HG03103 (cell line): ENCODE data around the gene EGFR.
A peak's percentile ranks its signal among the peaks of the same experiment; 100 is the strongest.

Source experiments
- ATAC-seq: cut with Tn5 transposase; IDR thresholded peaks from one replicate; pipeline ENCODE4 v1.9.1; 2021; ENCODE audit warnings: low read depth; ENCODE audit not compliant: unreplicated experiment

EGFR gene

DNA sequence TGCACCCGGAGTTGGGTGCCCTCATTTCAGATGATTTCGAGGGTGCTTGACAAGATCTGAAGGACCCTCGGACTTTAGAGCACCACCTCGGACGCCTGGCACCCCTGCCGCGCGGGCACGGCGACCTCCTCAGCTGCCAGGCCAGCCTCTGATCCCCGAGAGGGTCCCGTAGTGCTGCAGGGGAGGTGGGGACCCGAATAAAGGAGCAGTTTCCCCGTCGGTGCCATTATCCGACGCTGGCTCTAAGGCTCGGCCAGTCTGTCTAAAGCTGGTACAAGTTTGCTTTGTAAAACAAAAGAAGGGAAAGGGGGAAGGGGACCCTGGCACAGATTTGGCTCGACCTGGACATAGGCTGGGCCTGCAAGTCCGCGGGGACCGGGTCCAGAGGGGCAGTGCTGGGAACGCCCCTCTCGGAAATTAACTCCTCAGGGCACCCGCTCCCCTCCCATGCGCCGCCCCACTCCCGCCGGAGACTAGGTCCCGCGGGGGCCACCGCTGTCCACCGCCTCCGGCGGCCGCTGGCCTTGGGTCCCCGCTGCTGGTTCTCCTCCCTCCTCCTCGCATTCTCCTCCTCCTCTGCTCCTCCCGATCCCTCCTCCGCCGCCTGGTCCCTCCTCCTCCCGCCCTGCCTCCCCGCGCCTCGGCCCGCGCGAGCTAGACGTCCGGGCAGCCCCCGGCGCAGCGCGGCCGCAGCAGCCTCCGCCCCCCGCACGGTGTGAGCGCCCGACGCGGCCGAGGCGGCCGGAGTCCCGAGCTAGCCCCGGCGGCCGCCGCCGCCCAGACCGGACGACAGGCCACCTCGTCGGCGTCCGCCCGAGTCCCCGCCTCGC is at the start of gene EGFR:
Gene EGFR (plus strand): TSS at position 657 of the 830 bp plus-strand sequence. CDS start 261 bp downstream, outside the sequence.
- no peak for ATAC-seq

DNA sequence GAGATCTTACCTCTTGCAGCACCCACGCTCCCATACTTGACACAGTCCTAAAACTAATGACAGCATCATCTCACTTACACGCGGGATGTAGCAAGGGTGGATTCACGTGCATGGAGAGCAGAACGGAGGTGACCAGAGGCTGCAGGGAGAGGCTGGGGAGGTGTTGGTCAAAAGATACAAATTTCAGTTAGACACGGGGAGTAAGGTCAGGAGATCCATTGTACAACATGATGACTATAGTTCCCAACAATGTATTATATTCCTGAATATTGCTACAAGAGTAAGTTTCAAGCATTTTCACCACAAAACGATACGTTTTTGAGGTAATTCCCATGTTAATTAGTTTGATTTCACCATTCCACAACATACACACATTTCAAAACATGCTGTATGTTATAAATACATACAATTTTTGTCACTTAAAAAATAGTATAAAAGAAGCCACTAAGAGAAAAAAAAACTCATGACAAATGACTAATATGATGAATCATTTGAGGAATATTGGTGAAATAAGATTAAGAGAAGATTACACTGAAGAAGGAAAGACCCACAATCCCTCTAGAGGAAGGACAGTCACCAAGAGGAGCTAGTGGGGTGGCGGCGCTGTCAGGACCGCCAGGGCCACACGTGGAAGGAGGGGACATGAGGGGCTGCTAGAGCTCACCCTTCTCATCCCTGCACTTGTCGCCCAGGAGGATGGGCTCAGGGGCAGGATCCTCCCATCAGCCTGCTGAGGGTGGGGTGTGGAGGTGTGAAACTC is 49.4 kb upstream of the EGFR start:
- no peak for ATAC-seq

DNA sequence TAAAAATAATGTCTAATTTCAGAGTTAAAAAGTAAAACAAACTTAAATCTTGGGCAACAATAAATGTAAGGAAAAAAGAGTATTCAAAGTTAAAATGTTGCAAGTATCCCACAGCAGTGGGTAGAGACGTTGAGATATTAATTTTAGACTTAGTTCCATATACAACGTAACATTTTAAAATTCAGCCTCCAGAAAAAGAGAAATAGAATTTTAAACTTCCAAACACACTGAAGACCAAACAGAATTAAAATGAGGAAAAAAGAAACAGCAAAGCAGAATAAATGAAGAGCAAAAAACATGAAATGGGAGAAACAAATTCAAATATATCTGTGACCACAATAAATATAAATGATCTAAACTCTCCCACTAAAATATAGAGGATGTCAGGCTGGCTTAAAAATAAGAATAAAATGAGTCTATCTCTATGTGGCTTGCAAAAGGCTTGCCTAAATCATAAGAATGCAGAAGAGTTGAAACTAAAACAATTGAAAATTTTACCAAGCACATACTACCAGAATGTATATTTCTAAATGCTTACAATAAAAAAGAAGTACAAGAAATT is 46.0 kb upstream of the EGFR start:
- no peak for ATAC-seq

DNA sequence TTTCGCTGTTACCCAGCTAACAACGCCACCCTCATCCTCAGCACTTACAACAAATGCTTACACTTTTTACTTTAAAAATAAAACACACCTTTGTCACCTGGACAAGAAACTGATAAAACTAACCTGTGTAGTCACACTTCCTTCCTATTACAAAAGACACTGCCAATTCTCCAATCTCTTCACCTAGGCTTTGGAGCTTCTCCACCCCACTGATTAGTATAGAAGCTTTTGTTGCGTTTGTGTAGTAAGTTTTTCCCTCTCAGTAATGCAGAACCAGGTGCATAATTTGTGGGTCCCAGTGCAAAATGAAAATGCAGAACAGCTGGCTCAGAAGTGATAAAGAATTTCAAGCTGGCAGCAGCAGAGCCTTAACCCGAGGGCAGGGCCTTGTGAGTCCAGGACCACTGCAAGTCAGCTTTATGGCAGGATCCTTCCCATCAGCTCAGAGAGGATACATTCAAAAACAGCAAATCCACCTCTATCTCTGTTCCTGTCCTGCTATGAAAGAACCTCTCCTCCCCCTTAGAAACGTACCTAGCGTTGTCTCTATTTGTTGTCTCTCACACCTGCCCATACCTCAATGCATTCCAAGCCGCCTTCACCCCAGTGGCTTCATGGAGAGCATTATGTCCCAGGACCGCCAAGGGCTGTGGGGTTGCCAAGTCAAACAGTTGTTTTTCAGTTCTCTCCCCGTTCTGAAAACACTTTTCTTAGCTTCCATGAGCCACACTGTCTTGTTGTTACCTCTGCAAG is 40.3 kb upstream of the EGFR start:
- ATAC-seq = no peak

DNA sequence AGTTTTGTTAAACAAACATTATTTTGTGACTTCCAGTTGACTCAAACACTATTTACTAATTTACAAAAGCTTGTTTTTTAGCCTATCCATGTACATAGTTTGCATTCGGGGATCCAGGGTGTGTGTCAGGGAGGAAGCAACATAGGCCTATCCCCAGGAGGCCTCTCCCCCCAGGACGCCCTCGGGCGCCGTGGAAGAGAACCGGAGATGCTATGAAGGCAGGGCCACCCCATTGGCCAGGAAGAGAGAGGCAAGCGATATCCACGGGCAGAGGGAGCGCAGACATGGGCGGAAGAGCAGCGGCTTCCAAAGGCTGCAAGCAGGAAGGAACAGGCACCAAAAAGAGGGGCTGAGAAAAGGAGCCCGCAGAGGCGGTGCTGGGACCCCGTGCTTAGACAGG is 38.3 kb upstream of the EGFR start:
- no peak for ATAC-seq

DNA sequence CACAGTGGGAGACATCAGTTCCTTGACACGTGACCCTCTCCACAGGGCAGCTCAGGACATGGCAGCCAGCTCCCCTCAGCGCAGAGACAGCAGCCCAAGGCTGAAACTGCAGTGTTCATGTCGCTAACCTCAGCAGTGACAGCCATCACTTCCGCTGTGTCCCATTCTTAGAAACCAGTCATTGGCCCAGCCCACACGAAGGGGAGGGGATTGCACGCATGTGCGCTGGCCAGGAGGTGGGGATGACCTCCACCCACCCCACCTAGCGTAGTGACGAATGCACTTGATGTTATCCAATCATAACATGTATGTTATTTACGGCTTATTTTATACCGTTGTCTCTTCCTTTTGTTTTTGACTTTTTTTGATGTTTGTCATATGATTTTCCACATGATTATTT is 36.9 kb upstream of the EGFR start:
- no peak for ATAC-seq

DNA sequence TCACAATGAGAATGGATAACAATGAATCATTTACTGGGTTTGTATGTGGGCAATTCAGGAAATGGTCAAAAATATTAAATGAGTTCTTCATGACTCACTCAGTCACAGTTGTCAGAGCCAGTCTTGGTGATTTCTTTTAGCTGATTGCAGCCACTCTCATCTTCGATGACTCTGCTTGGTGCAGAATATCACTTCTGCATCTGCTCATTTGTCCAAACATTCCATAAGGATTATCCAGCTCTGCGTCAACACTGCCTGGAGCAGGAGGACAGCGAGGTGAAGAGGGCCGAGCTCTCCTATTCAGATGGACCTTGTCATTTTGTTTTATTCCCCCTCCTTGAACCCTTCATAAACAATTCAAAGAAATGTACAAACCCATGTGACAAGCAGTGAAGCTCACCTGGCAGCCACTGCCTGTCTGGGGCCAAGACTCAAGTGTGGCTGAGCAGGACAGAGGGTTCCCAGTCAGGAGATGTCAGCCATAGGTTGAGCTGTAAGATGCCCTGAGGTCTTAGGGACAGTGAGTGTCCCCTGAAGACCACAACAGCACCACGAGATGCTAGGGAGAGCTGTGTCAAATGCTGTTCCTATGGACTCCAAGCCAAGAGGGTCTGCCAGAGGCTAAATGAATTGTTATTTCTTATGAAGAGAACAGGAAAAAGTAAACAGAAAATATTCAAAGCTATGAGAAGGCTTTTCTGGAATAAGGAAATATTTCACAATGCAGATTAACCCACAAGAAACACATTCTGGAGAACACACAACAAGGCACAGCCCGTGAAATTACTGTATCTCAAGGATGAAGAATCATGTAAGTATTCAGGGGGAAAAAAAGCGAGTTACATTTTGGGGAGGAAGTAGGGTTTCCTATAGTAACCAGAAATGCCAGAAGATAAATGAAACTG is 33.1 kb upstream of the EGFR start:
- no peak for ATAC-seq

DNA sequence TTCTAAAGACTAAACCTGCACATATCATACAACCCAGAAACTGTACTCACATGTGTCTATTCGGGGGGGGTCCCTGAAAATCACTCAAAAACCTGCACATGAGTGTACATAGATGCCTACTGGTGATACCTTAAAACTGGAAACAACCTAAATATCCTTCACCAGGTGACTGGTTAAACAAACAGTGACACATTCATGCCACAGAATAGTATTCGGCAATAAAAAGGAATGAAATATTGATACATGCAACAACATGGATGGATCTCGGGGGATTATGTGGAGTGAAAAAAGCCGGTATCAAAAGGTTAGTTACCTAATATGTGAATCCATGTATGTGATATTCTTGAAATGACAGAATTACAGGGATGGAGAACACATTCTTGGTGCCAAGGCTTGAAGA is 32.1 kb upstream of the EGFR start:
- ATAC-seq = no peak

DNA sequence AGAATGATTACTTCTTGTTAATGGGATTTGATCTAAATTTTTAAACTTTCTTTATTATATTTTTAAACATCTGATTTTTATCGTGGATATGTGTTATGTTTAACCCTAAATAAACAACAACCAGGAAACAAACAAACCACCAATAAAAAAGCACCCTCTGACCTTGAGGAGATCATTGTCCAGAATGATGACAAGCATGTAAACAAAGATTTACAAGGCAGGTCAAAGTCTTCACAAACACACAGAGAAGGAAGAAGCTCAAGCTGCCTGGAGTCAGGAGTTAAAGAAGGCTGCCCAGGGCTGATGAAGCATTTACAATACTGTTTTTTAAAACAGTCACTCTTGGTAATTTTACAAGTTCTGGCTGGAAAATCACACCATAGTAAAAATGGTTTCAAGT is 31.0 kb upstream of the EGFR start:
- no peak for ATAC-seq

DNA sequence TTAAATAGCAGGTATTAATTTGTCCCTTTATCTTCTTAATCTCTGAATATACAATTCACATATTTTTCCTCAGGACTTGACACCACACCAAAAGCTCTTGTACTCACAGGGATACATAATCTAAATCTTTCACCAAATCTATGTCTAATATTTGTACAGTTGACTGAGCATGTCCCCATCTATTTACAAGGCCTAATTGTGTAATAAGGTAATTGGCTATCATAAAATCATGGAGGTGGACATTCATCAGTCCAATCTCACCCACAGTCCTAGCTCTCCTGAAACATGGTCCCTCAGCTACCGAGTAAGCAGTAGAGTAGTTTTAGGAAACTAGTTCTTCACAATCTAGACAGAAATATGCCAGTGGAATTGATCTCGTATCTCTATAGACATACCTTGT is 30.3 kb upstream of the EGFR start:
- ATAC-seq = no peak

DNA sequence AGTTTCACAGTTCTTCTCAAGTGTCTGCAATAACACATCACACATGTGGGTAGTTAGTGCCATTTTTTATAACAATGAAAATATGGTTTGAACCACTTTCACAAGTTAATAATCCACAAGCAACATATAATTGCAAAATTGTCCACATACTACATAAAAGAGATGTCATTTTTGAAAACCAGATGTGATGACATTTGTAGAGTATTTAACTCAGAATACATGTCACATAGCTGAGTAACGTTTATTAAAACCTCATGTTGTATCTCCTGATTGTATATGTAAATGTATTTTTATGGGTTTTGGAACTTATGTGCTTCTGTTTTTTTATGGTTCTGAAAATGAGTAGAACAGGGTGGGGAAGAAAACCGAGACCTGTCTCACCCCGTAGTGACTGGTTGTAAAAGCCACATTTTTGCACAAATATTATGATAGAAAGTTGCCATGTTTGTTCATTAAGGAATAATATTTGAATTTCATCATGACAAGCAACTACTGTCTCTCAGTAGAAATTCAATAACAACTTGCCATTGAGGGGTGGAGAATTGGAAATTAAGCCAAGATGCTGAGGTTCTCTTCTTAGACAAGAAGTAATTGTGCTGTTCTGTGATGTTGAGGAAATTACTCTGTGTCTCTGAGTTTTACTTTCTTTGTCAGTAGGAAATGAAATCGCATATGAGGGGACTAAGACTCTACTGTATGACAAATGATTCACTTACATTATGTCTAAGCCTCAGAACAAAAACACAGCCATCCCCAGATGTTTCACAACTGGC is 29.2 kb upstream of the EGFR start:
- no peak for ATAC-seq

DNA sequence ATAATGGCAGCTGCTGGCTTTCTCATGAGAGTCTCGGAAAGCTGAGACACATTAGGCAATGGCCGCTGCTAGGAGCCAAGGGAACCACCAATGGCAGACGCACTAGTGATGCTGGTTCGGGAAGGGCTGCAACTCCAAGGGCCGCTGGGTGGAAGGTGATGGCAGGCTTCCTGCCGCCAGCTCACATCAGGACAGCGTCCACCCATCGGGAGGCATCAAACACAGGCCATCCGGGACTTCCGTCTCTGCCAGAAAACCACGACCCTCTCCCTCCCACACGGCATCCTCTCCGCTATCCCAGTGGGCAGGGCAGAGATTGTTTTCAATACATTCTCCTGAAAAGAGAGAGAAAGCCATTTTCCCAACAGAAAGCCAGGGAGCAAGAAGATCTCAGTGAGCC is 27.5 kb upstream of the EGFR start:
- no peak for ATAC-seq

DNA sequence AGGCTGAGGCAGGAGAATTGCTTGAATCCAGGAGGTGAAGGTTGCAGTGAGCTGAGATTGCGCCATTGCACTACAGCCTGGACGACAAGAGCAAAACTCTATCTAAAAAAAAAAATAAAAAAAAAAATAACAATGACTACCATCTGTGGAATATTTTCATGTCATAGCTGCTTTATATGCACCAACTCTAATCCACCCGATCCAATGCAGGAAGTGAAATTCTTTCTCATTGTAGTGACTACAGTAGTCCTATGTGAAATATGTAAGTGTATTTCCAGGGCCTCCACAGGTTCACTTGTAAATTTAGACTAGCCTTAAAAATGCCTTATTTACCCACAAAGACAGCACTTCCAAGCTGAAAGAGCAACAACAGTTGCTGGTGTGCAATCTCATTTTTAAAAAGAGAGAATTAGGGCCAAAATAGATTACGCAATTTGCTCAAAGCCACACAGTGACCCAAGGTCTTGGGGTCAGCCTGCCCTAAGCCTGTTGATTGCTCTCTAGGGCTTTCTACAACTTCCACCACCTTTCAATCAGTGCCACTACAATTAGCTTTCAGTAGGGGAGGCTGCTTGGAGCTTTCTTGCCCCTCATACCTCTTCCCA is 25.8 kb upstream of the EGFR start:
- no peak for ATAC-seq

DNA sequence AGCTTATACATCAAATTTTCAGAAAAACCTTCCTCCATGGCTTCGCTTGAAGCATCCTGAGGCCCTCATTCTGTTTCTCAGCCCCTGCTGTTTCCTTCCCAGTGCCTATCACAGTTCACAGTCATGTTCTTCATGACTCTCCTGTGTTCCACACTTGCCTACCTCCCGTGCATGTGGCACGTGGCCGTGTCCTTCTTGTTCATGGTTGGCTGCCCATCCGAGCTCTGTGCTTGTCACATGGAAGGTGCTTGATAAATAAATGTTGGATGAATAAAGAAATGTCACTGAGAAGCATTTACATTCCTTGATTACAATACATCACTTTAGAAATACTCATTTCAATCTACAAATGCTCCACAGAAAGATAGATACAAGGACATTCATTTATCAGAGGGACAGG is 23.7 kb upstream of the EGFR start:
- ATAC-seq = no peak

DNA sequence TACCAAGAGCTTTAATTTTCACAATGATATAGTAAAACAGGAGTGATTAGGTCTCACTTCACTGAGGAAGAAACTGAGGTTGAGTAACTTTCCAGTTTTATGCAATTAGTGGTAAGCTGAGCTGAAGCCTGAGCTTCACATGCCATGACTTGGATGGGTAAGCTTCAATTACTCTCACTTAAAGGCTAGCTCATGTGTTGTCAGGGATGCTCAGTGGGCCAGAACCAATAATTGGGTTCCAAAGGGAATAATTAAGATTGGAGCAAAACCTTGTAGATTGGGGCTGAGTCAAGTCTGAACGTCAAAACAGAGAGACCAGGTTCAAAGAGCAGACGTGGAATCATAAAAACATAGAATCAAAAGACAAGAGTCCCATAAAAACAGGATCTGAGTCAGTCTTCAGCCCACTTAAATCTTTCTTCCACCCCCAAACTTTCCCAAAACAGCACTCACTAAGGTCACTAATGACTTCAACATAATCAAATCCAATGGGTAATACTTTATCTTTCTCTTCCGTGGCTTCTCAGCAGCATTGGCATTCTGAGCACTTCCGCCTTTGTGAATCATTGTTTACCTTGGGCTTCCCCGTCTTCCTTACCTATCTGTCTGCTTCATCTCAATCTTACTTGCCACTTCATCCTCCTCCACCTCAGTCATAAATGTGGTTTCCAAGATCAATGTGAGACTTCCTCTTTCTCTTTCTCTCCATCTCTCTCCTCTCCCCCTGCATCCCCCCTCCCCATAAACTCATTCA is 23.0 kb upstream of the EGFR start:
- peak; percentile 51 for ATAC-seq

DNA sequence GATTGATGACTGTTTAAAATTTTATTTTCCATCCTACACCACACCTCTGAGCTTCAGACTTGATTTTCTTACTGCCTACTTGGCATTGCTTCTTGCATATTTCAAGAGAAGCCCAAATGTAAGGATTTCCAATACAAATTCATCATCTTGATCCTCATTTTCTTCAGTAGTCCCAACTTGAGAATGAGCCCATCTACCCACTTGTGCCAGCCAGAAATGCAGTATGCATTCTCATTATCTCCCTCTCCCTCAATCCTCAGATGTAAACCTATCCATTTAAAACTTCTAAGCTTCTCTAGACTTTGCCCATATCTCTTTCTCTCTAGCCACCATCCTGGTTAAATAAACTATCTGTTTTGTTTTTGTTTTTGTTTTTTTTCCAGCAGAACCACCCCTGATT is 22.4 kb upstream of the EGFR start:
- no peak for ATAC-seq

DNA sequence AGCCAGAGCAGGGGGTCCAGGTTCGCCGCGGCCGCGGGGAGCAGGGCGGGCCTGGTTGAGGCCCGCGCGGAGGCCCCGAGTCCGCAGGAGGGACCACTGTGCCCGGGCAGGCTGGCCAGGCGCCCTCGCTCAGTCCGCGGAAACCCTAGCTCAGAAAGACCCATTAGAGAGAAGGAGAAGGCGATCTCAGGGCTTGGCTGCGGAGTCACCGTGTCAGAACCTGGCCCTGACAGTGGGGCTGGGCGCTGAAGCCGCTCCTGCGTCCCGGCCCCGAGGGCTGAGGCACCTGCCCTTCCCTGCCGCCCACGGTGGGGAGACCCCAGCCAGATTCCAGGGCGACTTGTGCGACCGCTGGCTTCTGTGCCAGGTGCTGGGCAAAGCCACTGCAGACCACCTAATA is 14.2 kb upstream of the EGFR start:
- no peak for ATAC-seq

DNA sequence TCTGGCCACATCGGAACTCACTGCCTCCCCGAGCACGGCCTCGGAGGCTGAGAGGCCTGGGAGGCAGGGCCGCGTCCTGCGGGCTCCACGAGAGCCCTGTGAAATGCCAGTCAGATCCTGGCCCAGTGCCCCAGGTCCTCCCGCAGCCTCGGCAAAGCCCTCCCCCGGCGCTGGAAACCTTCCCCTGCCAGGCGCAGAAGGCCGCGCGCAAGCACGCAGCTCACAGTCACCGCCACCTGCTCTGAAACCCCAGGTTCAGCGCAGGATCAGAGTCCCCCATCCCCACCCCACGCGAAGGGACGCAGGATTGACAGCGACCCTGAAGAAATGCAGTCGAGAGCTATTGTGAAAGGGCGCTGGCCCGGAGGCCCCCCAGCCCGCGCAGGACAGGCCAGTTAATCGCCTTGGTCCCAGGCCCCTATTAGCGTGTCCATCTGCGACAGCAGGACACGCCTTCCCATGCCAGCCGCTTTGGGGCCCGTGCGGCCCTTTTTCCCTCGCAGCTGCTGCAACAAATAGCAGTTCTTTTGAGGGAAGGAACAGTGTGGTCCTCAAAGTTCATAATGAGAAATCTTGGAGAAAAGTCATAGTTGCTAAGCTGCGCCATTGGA is 13.5 kb upstream of the EGFR start:
- no peak for ATAC-seq
